ENCODE measurements around the gene GATA3. TPM values are rescaled to one million over a fixed set of nuclear protein-coding genes. Genes with fewer than 3 reads are reported as not detected.

The GATA3 gene
- total RNA-seq, 2 donors from 2014 or later = 10.4 to 19.9 TPM

GRCh38 chr10:8064436-8064835, 9.9 kb downstream of the GATA3 start:
- no peak overlapping the region for H3K4me3 ChIP-seq
- no peak for TF ChIP-seq POLR2AphosphoS5 (IDR thresholded peaks at IDR 0.05)
- TF ChIP-seq CTCF (IDR thresholded peaks at IDR 0.05) = no peak
- no peak for TF ChIP-seq POLR2A (IDR thresholded peaks at IDR 0.05)
- no peaks in the 10 kb centered on the region for H3K27me3 ChIP-seq (replicated peaks; ENCODE audit: insufficient read depth)
- H3K27ac ChIP-seq = no peak overlapping the region
- no peak for DNase-seq (ENCODE audit: low spot score)
- no peaks in the 10 kb centered on the region for H3K36me3 ChIP-seq
- peaks cover 4% of the 10 kb centered on the region for H3K4me1 ChIP-seq (replicated peaks)
- intact Hi-C loops (cut with DNase I) = no loop called here
- H3K9me3 ChIP-seq = no peaks in the 10 kb centered on the region
- 72% methylated on average over 5 of the region's 5 CpGs for WGBS

GRCh38 chr10:8065651-8066050, 11.2 kb downstream of the GATA3 start:
- no peak overlapping the region for H3K4me3 ChIP-seq
- no peaks in the 10 kb centered on the region for H3K9me3 ChIP-seq
- no peak for TF ChIP-seq POLR2AphosphoS5 (IDR thresholded peaks at IDR 0.05)
- no peak for TF ChIP-seq CTCF (IDR thresholded peaks at IDR 0.05)
- H3K27me3 ChIP-seq (replicated peaks; ENCODE audit: insufficient read depth) = no peaks in the 10 kb centered on the region
- 54% methylated on average over 2 of the region's 2 CpGs for WGBS
- no peak for DNase-seq (ENCODE audit: low spot score)
- no peaks in the 10 kb centered on the region for H3K36me3 ChIP-seq
- no peak overlapping the region for H3K27ac ChIP-seq
- H3K4me1 ChIP-seq (replicated peaks) = peaks cover 4% of the 10 kb centered on the region
- intact Hi-C loops (cut with DNase I) = no loop called here

GRCh38 chr10:8066124-8066523, 11.6 kb downstream of the GATA3 start:
- no peaks in the 10 kb centered on the region for H3K36me3 ChIP-seq
- no peak for DNase-seq (ENCODE audit: low spot score)
- no peak overlapping the region for H3K4me3 ChIP-seq
- H3K27me3 ChIP-seq (replicated peaks; ENCODE audit: insufficient read depth) = no peaks in the 10 kb centered on the region
- H3K27ac ChIP-seq = no peak overlapping the region
- 29% methylated on average over 1 of the region's 1 CpG for WGBS
- intact Hi-C loops (cut with DNase I) = no loop called here
- peaks cover 4% of the 10 kb centered on the region for H3K4me1 ChIP-seq (replicated peaks)
- H3K9me3 ChIP-seq = no peaks in the 10 kb centered on the region
- no peak for TF ChIP-seq POLR2A (IDR thresholded peaks at IDR 0.05)
- TF ChIP-seq POLR2AphosphoS5 (IDR thresholded peaks at IDR 0.05) = no peak
- no peak for TF ChIP-seq CTCF (IDR thresholded peaks at IDR 0.05)

- TF ChIP-seq CTCF (IDR thresholded peaks at IDR 0.05) = no peak
- TF ChIP-seq POLR2A (IDR thresholded peaks at IDR 0.05) = no peak
- TF ChIP-seq POLR2AphosphoS5 (IDR thresholded peaks at IDR 0.05) = peak; percentile 9
- H3K9me3 ChIP-seq = no peaks in the 10 kb centered on the region
- peaks cover 4% of the 10 kb centered on the region for H3K4me1 ChIP-seq (replicated peaks)
- intact Hi-C loops (cut with DNase I) = no loop called here
- H3K36me3 ChIP-seq = no peaks in the 10 kb centered on the region
- 54% methylated on average over 2 of the region's 2 CpGs for WGBS
- H3K27ac ChIP-seq = no peak overlapping the region
- H3K27me3 ChIP-seq (replicated peaks; ENCODE audit: insufficient read depth) = no peaks in the 10 kb centered on the region
- DNase-seq (ENCODE audit: low spot score) = no peak
- H3K4me3 ChIP-seq = no peak overlapping the region
Measured at GRCh38 chr10:8066797-8067196, 12.3 kb downstream of the GATA3 start.

- WGBS = 90% methylated on average over 7 of the region's 7 CpGs
- TF ChIP-seq CTCF (IDR thresholded peaks at IDR 0.05) = no peak
- no peak for TF ChIP-seq POLR2AphosphoS5 (IDR thresholded peaks at IDR 0.05)
- no peak for TF ChIP-seq POLR2A (IDR thresholded peaks at IDR 0.05)
- no peaks in the 10 kb centered on the region for H3K9me3 ChIP-seq
- H3K36me3 ChIP-seq = no peaks in the 10 kb centered on the region
- H3K27ac ChIP-seq = no peak overlapping the region
- no peaks in the 10 kb centered on the region for H3K4me1 ChIP-seq (replicated peaks)
- intact Hi-C loops (cut with DNase I) = no loop called here
- H3K27me3 ChIP-seq (replicated peaks; ENCODE audit: insufficient read depth) = no peaks in the 10 kb centered on the region
- DNase-seq (ENCODE audit: low spot score) = no peak
- H3K4me3 ChIP-seq = no peak overlapping the region
Measured at GRCh38 chr10:8069108-8069507, 14.6 kb downstream of the GATA3 start.

Data from prostate gland (tissue), 2 donors.